ENCODE results near the gene CHID1.

GRCh38 chr11:860234-861104 is 50.1 kb downstream of the CHID1 start:
- TF ChIP-seq CTCF (IDR thresholded peaks at IDR 0.05) = no peak
- no peak for TF ChIP-seq EP300 (IDR thresholded peaks at IDR 0.05)
- no peak for TF ChIP-seq POLR2A (IDR thresholded peaks at IDR 0.05)

All from upper lobe of left lung (tissue), 4 donors.